ENCODE measurements around the gene KRT85. TPM values are rescaled to one million over a fixed set of nuclear protein-coding genes. Genes with fewer than 3 reads are reported as not detected.

The KRT85 gene
- total RNA-seq, 1 donor from 2014 or later: not detected

DNA sequence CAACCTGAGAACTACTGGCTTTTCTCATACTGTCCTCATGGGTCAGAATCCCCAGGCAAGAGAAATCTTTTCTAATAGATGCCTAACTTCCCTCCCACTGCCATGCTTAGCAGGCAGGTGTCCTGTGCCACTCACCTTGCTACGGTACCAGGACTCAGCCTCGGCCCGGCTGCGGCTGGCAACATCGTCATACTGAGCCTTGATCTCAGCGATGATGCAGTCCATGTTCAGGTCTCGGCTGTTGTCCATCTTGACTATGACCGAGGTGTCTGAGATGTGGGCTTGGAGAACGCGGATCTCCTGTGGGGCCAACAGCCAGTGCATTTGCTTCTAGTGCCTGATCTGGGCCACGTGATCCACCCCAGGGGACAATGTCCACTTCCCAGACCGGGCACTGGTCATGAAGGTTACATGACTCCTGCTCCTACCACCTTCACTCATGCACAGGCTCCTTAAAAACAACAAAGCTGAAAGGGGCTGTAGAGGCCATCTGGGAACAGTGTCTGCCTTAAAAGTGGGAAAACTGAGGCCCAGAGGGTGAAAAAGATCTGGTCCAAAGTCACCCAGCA lies 4.1 kb downstream of the KRT85 start:
- Histone ChIP-seq H3K27ac (no peak overlapping the region), H3K36me3 (no peaks in the 10 kb centered on the region), H3K9me3 (no peaks in the 10 kb centered on the region), H3K4me3 (no peak overlapping the region), H3K27me3 (no peaks in the 10 kb centered on the region), H3K4me1 (peaks cover 5% of the 10 kb centered on the region)
- ATAC-seq (no peak), DNase-seq (no peak)
- intact Hi-C loops (cut with DNase I): no loop called here
- TF ChIP-seq, protein P1, sequence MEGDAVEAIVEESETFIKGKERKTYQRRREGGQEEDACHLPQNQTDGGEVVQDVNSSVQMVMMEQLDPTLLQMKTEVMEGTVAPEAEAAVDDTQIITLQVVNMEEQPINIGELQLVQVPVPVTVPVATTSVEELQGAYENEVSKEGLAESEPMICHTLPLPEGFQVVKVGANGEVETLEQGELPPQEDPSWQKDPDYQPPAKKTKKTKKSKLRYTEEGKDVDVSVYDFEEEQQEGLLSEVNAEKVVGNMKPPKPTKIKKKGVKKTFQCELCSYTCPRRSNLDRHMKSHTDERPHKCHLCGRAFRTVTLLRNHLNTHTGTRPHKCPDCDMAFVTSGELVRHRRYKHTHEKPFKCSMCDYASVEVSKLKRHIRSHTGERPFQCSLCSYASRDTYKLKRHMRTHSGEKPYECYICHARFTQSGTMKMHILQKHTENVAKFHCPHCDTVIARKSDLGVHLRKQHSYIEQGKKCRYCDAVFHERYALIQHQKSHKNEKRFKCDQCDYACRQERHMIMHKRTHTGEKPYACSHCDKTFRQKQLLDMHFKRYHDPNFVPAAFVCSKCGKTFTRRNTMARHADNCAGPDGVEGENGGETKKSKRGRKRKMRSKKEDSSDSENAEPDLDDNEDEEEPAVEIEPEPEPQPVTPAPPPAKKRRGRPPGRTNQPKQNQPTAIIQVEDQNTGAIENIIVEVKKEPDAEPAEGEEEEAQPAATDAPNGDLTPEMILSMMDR (IDR thresholded peaks at IDR 0.05): no peak

DNA sequence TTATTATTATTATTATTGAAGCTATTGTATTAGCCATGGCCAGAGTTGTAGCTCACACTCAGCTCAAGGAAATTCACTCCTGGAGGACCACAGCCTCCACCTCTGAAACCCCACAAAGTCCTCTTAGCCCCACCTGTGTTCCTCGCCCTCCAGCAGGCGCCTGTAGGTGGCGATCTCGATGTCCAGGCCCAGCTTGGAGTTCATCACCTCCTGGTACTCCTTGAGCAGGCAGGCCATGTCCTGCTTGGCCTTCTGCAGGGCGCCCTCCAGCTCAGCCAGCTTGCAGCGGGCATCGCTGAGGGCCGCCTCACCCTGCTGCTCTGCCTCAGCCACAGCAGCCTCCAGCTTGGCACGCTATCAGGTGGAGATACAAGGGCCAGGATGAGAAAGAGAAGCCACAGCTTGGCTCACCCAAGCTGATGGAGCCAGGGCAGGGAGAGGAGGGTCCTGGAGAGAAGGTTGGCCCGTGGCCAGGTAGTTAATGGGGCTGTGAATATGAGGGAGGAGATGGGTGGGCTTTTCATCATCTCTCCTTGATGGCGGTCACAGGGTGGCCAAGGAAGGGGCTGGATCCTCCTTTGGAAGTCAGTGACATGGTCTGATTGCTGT lies 5.1 kb downstream of the KRT85 start:
- H3K9me3 ChIP-seq: no peaks in the 10 kb centered on the region
- DNase-seq (no peak), ATAC-seq (no peak)
- intact Hi-C loops (cut with DNase I): no loop called here
- H3K4me3 ChIP-seq: no peak overlapping the region
- H3K27me3 ChIP-seq: no peaks in the 10 kb centered on the region
- no peaks in the 10 kb centered on the region for H3K36me3 ChIP-seq
- TF ChIP-seq, protein P1 (IDR thresholded peaks at IDR 0.05): peak; percentile 16
- peaks cover 5% of the 10 kb centered on the region for H3K4me1 ChIP-seq
- no peak overlapping the region for H3K27ac ChIP-seq

DNA sequence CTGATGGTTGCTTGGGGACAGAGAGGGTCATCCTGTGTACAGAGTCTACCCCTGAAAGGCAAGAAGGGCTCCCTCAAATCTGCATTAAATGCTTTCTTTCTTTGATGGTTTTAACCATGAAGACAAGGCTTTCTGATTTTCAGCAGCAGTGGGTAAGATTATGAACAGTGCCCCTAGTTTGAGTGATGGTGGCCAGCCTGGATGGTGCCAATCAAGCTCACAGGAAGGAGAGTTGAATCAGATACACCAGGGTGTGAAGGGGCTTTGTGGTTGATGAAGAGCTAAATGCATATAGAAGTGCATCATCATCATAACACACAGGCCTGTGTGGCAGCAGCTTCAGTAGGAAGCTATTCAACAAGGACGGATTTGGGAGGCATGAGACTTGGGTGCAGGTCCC lies 5.7 kb downstream of the KRT85 start:
- H3K27me3 ChIP-seq: no peaks in the 10 kb centered on the region
- intact Hi-C loops (cut with DNase I): no loop called here
- DNase-seq: no peak
- H3K27ac ChIP-seq: no peak overlapping the region
- no peaks in the 10 kb centered on the region for H3K36me3 ChIP-seq
- ATAC-seq: no peak
- no peaks in the 10 kb centered on the region for H3K9me3 ChIP-seq
- TF ChIP-seq, protein P1 (IDR thresholded peaks at IDR 0.05): no peak
- peaks cover 5% of the 10 kb centered on the region for H3K4me1 ChIP-seq
- H3K4me3 ChIP-seq: no peak overlapping the region

DNA sequence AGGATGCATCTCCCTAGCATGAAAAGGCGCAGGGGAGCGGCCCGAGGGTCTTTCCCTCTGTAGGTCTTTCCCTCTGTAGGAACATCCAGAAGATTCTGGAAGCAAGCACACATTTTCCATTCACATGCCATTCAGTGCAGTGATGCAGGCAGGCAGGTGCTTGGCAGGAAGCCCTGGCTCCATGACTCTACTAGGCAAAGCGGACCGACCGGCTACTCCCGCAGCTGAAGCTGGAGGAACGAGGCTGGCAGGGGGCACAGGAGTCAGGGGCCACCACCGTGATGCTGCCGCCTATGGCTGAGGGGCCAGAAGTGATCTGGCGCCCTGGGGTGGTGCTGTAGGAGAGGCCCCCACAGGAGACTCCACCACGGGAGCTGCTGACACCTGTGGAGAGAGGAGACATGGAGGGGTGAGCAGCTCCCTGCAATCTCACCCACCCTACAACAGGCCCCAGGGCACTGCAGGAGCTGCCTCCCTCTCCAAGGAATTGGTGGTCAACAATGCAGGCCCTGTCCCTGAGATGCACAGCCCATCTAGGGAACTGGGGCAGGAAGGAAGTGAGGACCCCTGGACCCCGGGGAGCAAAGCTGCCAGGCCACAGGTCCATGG lies 6.5 kb downstream of the KRT85 start:
- H3K27ac ChIP-seq: no peak overlapping the region
- no peaks in the 10 kb centered on the region for H3K27me3 ChIP-seq
- H3K4me3 ChIP-seq: no peak overlapping the region
- TF ChIP-seq, protein P1 (IDR thresholded peaks at IDR 0.05): no peak
- peaks cover 5% of the 10 kb centered on the region for H3K4me1 ChIP-seq
- no peaks in the 10 kb centered on the region for H3K9me3 ChIP-seq
- intact Hi-C loops (cut with DNase I): no loop called here
- no peak for DNase-seq
- no peaks in the 10 kb centered on the region for H3K36me3 ChIP-seq
- no peak for ATAC-seq

DNA sequence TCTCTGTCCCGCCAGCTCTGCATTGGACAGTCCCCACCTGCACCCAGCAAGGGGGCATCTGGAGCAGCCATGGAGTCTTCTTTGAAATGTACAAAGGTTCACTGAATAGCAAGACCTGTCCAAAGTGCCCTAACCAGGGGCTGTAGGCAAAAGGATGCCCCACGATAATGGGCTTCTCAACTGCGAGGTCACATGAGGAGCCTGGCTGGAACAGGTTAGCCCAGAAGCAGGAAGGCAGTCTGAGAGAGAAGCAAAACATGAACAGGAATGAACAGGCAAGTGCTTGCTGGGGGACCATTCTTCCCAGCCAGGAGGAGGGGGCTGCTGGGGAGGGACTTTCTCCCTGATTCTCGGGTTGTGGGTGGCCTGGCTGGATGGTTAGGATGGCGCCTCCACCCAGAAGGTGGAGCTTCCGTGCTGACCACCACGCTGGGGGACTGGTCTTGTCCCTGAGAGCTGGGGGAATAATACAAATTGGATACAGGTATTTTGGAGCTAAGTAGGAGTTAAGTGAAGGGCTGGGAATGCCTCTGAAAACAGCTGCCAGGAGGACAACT lies 7.1 kb downstream of the KRT85 start:
- DNase-seq (no peak), ATAC-seq (no peak)
- intact Hi-C loops (cut with DNase I): no loop called here
- Histone ChIP-seq H3K27me3 (no peaks in the 10 kb centered on the region), H3K4me3 (no peak overlapping the region), H3K27ac (no peak overlapping the region), H3K36me3 (no peaks in the 10 kb centered on the region), H3K9me3 (no peaks in the 10 kb centered on the region), H3K4me1 (peaks cover 5% of the 10 kb centered on the region)
- TF ChIP-seq, protein P1 (IDR thresholded peaks at IDR 0.05): no peak

Data from upper lobe of right lung (tissue), 1 donor.